Retina (tissue), 1 donor: ENCODE measurements around the gene THPO.

Experiments
- DNase-seq: peaks from one replicate; pipeline ENCODE4 v3.0.0-alpha.2; 2016

THPO gene

DNA sequence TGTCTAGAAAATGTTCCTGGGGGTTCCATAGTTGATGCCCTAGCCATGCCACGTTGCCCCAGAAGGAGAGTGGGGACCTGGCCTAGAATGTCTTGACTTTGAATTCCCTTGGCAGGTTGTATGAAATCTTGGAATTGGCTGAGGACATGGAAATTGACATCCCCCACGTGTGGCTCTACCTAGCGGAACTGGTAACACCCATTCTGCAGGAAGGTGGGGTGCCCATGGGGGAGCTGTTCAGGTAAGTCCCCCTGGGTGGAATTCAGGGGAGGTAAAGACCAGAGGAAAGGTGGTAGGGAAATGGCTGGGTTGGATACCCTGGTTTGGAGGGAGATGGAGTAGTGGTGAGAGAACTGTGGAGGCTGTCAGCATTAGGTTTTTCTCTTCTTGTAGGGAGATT, 49.5 kb downstream of the THPO start:
- DNase-seq = no peak

GRCh38 chr3:184327171-184327570, 50.8 kb downstream of the THPO start:
- DNase-seq = no peak

DNA sequence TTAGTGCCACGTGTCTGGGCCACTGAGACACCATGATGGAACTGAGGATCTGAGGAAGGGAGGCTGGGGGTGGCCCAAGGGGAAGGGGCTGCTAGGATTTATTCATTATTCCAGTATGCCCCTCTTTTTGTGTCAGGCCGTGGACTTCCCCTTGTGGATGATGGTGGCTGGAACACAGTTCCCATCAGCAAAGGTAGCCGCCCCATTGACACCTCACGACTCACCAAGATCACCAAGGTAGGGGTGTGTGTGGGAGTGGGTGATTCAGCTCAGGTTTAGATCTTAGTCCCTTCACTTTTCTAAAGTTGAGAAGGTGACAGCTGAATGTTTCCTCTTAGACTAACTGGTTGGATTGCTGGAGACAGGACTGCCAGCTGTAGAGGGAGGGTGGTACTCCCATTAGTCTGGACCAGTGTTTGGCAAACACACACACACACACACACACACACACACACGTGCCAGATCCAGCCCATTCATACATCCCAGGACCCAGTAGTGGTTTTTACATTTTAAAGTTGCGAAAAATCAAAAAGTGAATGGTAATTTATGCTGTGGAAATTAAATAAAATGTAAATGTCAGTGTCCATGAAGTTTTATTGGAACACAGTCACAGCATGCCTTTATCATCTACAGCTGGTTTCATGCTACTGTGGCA, 52.2 kb downstream of the THPO start:
- no peak for DNase-seq

DNA sequence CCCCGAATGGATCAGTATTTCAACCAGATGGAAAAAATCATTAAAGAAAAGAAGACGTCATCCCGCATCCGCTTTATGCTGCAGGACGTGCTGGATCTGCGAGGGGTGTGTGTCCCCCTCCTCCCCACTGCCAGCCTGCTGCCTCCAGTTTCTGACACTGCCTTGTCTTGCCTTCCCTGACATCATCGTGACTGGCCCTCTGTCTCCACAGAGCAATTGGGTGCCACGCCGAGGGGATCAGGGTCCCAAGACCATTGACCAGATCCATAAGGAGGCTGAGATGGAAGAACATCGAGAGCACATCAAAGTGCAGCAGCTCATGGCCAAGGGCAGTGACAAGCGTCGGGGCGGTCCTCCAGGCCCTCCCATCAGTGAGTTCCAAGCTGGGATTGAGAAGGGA, 52.7 kb downstream of the THPO start:
- no peak for DNase-seq

- DNase-seq = no peak
Measured at GRCh38 chr3:184323696-184324095, 54.3 kb downstream of the THPO start.

DNA sequence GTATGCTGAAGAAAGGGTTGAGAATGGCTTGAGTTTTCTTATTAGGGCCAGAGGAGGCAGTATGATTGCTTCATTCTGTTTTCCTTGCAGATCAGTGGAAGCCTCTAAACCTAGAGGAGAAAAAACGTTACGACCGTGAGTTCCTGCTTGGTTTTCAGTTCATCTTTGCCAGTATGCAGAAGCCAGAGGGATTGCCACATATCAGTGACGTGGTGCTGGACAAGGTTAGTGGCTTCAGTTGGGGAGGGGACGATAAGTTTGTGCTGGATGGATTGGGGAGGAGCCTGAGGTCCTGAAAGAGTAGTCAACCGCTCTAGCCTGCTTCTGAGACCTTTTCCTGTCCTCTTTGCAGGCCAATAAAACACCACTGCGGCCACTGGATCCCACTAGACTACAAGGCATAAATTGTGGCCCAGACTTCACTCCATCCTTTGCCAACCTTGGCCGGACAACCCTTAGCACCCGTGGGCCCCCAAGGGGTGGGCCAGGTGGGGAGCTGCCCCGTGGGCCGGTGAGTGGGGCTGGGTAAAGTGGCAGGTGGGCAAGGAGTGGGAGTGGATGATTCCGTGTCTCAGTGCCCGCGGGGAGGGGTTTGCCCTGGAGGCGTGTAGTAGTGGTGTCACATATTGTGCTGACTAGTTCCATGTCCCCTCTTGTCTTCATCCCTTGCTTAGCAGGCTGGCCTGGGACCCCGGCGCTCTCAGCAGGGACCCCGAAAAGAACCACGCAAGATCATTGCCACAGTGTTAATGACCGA, 55.1 kb downstream of the THPO start:
- no peak for DNase-seq
